Fibroblast of pulmonary artery (primary cell): ENCODE results near the gene TAC4.
A peak's percentile ranks its signal among the peaks of the same experiment; 100 is the strongest.
"Not testable (repeated sequence)": the region's sequence is repeated elsewhere in the genome, so short reads cannot be mapped to it uniquely, and the experiment has no call there.

Experiments
- DNase-seq: peaks from one replicate; pipeline ENCODE4 v3.0.0-alpha.2; 2010; ENCODE audit warnings: low read depth
- H3K4me3 ChIP-seq: replicated peaks from 2 replicates; pipeline ENCODE4 v1.5.1; 2011; ENCODE audit warnings: low read depth, mild to moderate bottlenecking, control low read depth, low read length, moderate library complexity
- CTCF ChIP-seq: IDR thresholded peaks from 2 replicates; pipeline ENCODE4 v1.5.1; 2011; ENCODE audit warnings: mild to moderate bottlenecking, control low read depth, low read length, inconsistent platforms; ENCODE audit errors: missing control alignments

The TAC4 gene

GRCh38 chr17:49836111-49837030 is 11.5 kb downstream of the TAC4 start:
- H3K4me3 ChIP-seq: no peak overlapping the region
- peak; percentile 87 for DNase-seq
- no peak for TF ChIP-seq CTCF

GRCh38 chr17:49835472-49835871 is 12.4 kb downstream of the TAC4 start:
- no peak for DNase-seq
- H3K4me3 ChIP-seq: no peak overlapping the region
- no peak for TF ChIP-seq CTCF

- TF ChIP-seq CTCF: no peak
- no peak overlapping the region for H3K4me3 ChIP-seq
- no peak for DNase-seq
Measured at GRCh38 chr17:49834118-49834743, 13.6 kb downstream of the TAC4 start.

- no peak overlapping the region for H3K4me3 ChIP-seq
- DNase-seq: peak; percentile 35
- no peak for TF ChIP-seq CTCF
Measured at GRCh38 chr17:49832840-49833599, 14.8 kb downstream of the TAC4 start.

- no peak overlapping the region for H3K4me3 ChIP-seq
- no peak for TF ChIP-seq CTCF
- peak; percentile 25 for DNase-seq
Measured at GRCh38 chr17:49830605-49831004, 17.3 kb downstream of the TAC4 start.

GRCh38 chr17:49829026-49829425 is 18.8 kb downstream of the TAC4 start:
- no peak for TF ChIP-seq CTCF
- no peak for DNase-seq
- H3K4me3 ChIP-seq: no peak overlapping the region

- H3K4me3 ChIP-seq: not testable (repeated sequence)
- DNase-seq: peak; percentile 61
Measured at GRCh38 chr17:49828325-49828724, 19.5 kb downstream of the TAC4 start.
